AG10803 (cell line): ENCODE measurements around the gene SARM1.

Experiments used
- DNase-seq: peaks from one replicate; pipeline ENCODE4 v3.0.0; 2010; ENCODE audit warnings: low read depth
- H3K4me3 ChIP-seq: 2 replicates; pipeline ENCODE4 v1.5.1; 2011; ENCODE audit warnings: mild to moderate bottlenecking, low read length, control low read depth
- CTCF ChIP-seq: conservative IDR thresholded peaks from 2 replicates; pipeline ENCODE4 v1.5.1; 2011; ENCODE audit warnings: mild to moderate bottlenecking, low read length, control low read depth, inconsistent platforms

SARM1 gene

GRCh38 chr17:28447396-28447760, 75.9 kb downstream of the SARM1 start:
- no peak overlapping the region for H3K4me3 ChIP-seq
- DNase-seq, result no peak
- TF ChIP-seq CTCF, result no peak

GRCh38 chr17:28449859-28450258, 78.4 kb downstream of the SARM1 start:
- no peak for TF ChIP-seq CTCF
- no peak for DNase-seq
- no peak overlapping the region for H3K4me3 ChIP-seq
